ENCODE results near the gene PIGQ.

The PIGQ gene

GRCh38 chr16:555528-556473 lies 14.0 kb upstream of the PIGQ start:
- no peak for DNase-seq (ENCODE audit: low read depth, low spot score)

GRCh38 chr16:556474-557173 lies 13.1 kb upstream of the PIGQ start:
- no peak for DNase-seq (ENCODE audit: low read depth, low spot score)

- no peak for DNase-seq (ENCODE audit: low read depth, low spot score)
These were observed 12.1 kb upstream of the PIGQ start for GRCh38 chr16:557463-558297.

- DNase-seq (ENCODE audit: low read depth, low spot score): no peak
These were observed 11.3 kb upstream of the PIGQ start for GRCh38 chr16:558298-559020.

GRCh38 chr16:559021-559380 lies 10.8 kb upstream of the PIGQ start:
- DNase-seq (ENCODE audit: low read depth, low spot score): no peak

GRCh38 chr16:559411-560203 lies 10.2 kb upstream of the PIGQ start:
- no peak for DNase-seq (ENCODE audit: low read depth, low spot score)

GRCh38 chr16:560204-560700 lies 9.5 kb upstream of the PIGQ start, which contains the start of gene PRR35:
Gene PRR35 (plus strand): TSS chr16:560394. CDS start chr16:563295, 2,901 bp downstream.
- no peak for DNase-seq (ENCODE audit: low read depth, low spot score)

- no peak for DNase-seq (ENCODE audit: low read depth, low spot score)
These were observed 8.9 kb upstream of the PIGQ start for GRCh38 chr16:560701-561412.

GRCh38 chr16:561413-561794 lies 8.4 kb upstream of the PIGQ start:
- DNase-seq (ENCODE audit: low read depth, low spot score): no peak

GRCh38 chr16:561957-562938 lies 7.5 kb upstream of the PIGQ start:
- no peak for DNase-seq (ENCODE audit: low read depth, low spot score)

- no peak for DNase-seq (ENCODE audit: low read depth, low spot score)
These were observed 6.6 kb upstream of the PIGQ start for GRCh38 chr16:563072-563644.

- no peak for DNase-seq (ENCODE audit: low read depth, low spot score)
These were observed 4.9 kb upstream of the PIGQ start for GRCh38 chr16:564690-565418.

GRCh38 chr16:565419-566330 lies 4.1 kb upstream of the PIGQ start:
- peak; percentile 66 for DNase-seq (ENCODE audit: low read depth, low spot score)

- DNase-seq (ENCODE audit: low read depth, low spot score): peak; percentile 50
These were observed 3.0 kb upstream of the PIGQ start, which contains the start of gene NHLRC4 for GRCh38 chr16:566475-567372. Gene NHLRC4 (plus strand): TSS chr16:567005. CDS start chr16:568048, 1,043 bp downstream.
